Measurements from ENCODE around the gene HSD11B1.

DNA sequence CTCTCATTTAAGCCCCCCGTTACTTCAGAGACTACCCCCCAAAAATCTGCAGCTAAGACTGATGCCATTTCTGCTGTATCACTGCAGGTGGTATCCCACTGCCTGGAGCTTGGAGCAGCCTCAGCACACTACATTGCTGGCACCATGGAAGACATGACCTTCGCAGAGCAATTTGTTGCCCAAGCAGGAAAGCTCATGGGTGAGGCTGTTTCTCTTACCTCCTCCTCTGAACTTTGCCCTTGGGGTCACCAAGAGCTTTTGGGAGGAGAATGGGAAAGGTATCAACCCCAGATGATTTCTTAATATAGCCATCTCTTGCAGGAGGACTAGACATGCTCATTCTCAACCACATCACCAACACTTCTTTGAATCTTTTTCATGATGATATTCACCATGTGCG is 2.0 kb downstream of the HSD11B1 start:
- TF ChIP-seq TAF1 (IDR thresholded peaks at IDR 0.05; ENCODE audit: borderline replicate concordance, insufficient read depth, low read length) (no peak), SIN3A (IDR thresholded peaks at IDR 0.05; ENCODE audit: borderline replicate concordance, insufficient read depth, low read length) (no peak)
